PFSK-1 (cell line): Measurements from ENCODE around the gene CAMK1D.

Experiments
- FOXP2 ChIP-seq: optimal IDR thresholded peaks from 2 replicates; pipeline ENCODE3; 2011; ENCODE audit warnings: borderline replicate concordance, control low read depth, inconsistent platforms; ENCODE audit not compliant: insufficient read depth; ENCODE audit errors: extremely low read length, extremely low read depth
- POLR2AphosphoS5 ChIP-seq: IDR thresholded peaks from 2 replicates; pipeline ENCODE4 v1.6.1; 2012; ENCODE audit warnings: low read depth, mild to moderate bottlenecking, control low read depth, low read length, moderate library complexity
- REST ChIP-seq, 2 experiments: IDR thresholded peaks; 2 replicates each; pipeline versions ENCODE4 v1.6.1 to v1.8.0; 2011 to 2012; ENCODE audit warnings: low read depth in 2 of 2, low read length in 2 of 2, control low read depth in 1 of 2, inconsistent platforms in 1 of 2, mild to moderate bottlenecking in 1 of 2, moderate library complexity in 1 of 2; ENCODE audit not compliant: insufficient read depth in 1 of 2
- SIN3A ChIP-seq: IDR thresholded peaks from 2 replicates; pipeline ENCODE4 v1.6.1; 2012; ENCODE audit warnings: mild to moderate bottlenecking, low read length, moderate library complexity, borderline replicate concordance; ENCODE audit not compliant: insufficient read depth
- TAF1 ChIP-seq: IDR thresholded peaks from 2 replicates; pipeline ENCODE4 v1.6.1; 2012; ENCODE audit warnings: low read length, control low read depth, borderline replicate concordance; ENCODE audit not compliant: insufficient read depth

Gene CAMK1D

GRCh38 chr10:12538491-12538995, 189.2 kb downstream of the CAMK1D start:
- no peak for TF ChIP-seq POLR2AphosphoS5
- TF ChIP-seq FOXP2, result no peak
- no peak for TF ChIP-seq SIN3A
- TF ChIP-seq TAF1, result no peak
- TF ChIP-seq REST (IDR thresholded peaks at IDR 0.05; ENCODE audit: insufficient read depth in 1 of 2, low read depth in 2 of 2, low read length in 2 of 2), result no peak

GRCh38 chr10:12539350-12540164, 190.2 kb downstream of the CAMK1D start:
- no peak for TF ChIP-seq SIN3A
- no peak for TF ChIP-seq REST (IDR thresholded peaks at IDR 0.05; ENCODE audit: insufficient read depth in 1 of 2, low read depth in 2 of 2, low read length in 2 of 2)
- TF ChIP-seq FOXP2, result no peak
- TF ChIP-seq TAF1, result no peak
- no peak for TF ChIP-seq POLR2AphosphoS5

GRCh38 chr10:12540341-12540781, 191.0 kb downstream of the CAMK1D start:
- TF ChIP-seq SIN3A, result no peak
- TF ChIP-seq TAF1, result no peak
- TF ChIP-seq FOXP2, result no peak
- no peak for TF ChIP-seq REST (IDR thresholded peaks at IDR 0.05; ENCODE audit: insufficient read depth in 1 of 2, low read depth in 2 of 2, low read length in 2 of 2)
- no peak for TF ChIP-seq POLR2AphosphoS5

- TF ChIP-seq SIN3A, result no peak
- no peak for TF ChIP-seq REST (IDR thresholded peaks at IDR 0.05; ENCODE audit: insufficient read depth in 1 of 2, low read depth in 2 of 2, low read length in 2 of 2)
- TF ChIP-seq TAF1, result no peak
- TF ChIP-seq FOXP2, result no peak
- TF ChIP-seq POLR2AphosphoS5, result no peak
Measured at GRCh38 chr10:12541446-12542067, 192.2 kb downstream of the CAMK1D start.
